ENCODE data around the gene SPOCD1. TPM values are rescaled to one million over a fixed set of nuclear protein-coding genes. Genes with fewer than 3 reads are reported as not detected.

Gene SPOCD1
- total RNA-seq, 1 experiment from 2014 or later: 0.54 TPM

- intact Hi-C loops (cut with micrococcal nuclease; ENCODE audit: unreplicated experiment): no loop called here
- no peaks in the 10 kb centered on the region for H3K27me3 ChIP-seq (ENCODE audit: control insufficient read depth, insufficient read depth, low read length)
- peaks cover 7% of the 10 kb centered on the region; the same call in 1 of the 2 replicates for H3K4me1 ChIP-seq (ENCODE audit: control insufficient read depth, insufficient read depth, low read length)
- in situ Hi-C loops (cut with HindIII; ENCODE audit: low pct_unique_long_range_greater_than_20kb, low sequenced_read_pairs): no loop called here
- POLR2A ChIA-PET: no interaction called here
- DNase-seq (ENCODE audit: low read depth, low spot score): no peak
- no peaks in the 10 kb centered on the region for H3K9me3 ChIP-seq (ENCODE audit: control insufficient read depth, insufficient read depth, low read depth, low read length)
- no peak for ATAC-seq
- no peak overlapping the region for H3K27ac ChIP-seq (ENCODE audit: low read length)
- CTCF ChIA-PET: no interaction called here
- TF ChIP-seq, protein P1, sequence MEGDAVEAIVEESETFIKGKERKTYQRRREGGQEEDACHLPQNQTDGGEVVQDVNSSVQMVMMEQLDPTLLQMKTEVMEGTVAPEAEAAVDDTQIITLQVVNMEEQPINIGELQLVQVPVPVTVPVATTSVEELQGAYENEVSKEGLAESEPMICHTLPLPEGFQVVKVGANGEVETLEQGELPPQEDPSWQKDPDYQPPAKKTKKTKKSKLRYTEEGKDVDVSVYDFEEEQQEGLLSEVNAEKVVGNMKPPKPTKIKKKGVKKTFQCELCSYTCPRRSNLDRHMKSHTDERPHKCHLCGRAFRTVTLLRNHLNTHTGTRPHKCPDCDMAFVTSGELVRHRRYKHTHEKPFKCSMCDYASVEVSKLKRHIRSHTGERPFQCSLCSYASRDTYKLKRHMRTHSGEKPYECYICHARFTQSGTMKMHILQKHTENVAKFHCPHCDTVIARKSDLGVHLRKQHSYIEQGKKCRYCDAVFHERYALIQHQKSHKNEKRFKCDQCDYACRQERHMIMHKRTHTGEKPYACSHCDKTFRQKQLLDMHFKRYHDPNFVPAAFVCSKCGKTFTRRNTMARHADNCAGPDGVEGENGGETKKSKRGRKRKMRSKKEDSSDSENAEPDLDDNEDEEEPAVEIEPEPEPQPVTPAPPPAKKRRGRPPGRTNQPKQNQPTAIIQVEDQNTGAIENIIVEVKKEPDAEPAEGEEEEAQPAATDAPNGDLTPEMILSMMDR (IDR thresholded peaks at IDR 0.05): no peak
- no peak for TF ChIP-seq SIN3A (IDR thresholded peaks at IDR 0.05; ENCODE audit: borderline replicate concordance, insufficient read depth, low read depth, low read length)
- no peak for TF ChIP-seq REST (IDR thresholded peaks at IDR 0.05; ENCODE audit: insufficient read depth in 1 of 2, low read depth in 2 of 2, low read length in 1 of 2)
- TF ChIP-seq TCF7L2 (IDR thresholded peaks at IDR 0.05; ENCODE audit: low read depth, low read length): no peak
- TF ChIP-seq POLR2AphosphoS5 (IDR thresholded peaks at IDR 0.05; ENCODE audit: low read depth, low read length): no peak
- BruUV-seq (replicated peaks): no TSS peak
- H3K36me3 ChIP-seq (ENCODE audit: control insufficient read depth, insufficient read depth, low read length): no peaks in the 10 kb centered on the region
- no peak overlapping the region for H3K4me3 ChIP-seq (ENCODE audit: low read depth in 2 of 2, low read length in 2 of 2)
Measured at GRCh38 chr1:31795801-31796621, 19.8 kb downstream of the SPOCD1 start.

DNA sequence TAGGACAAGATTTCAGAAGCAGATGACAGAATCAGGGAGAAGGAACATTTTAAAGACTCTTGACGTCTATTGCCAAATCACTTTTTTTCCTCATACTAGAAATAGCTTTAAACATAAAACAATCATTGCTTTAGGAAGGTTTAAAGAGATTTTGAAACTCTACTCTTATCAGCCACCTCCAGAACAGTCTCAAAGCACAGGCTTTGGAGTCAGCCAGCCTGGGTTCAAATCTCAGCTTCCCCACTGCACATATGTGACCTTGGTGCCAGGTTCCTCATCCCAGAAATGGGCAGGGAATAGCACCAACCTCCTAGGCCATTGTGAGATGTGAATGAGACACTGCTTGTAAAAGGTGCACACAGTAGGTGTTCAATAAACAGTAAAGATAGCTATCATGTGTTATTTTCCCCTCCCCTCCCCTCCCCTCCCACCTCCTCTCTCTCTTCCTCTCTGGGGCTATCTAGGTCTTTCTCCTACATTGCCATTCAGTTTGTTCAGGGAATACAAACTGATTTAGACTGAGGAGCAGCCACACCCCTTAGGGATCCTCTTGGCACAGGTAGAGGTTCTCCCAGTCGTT, 20.6 kb downstream of the SPOCD1 start:
- ATAC-seq (no peak), DNase-seq (ENCODE audit: low read depth, low spot score) (no peak)
- no peak overlapping the region for H3K4me3 ChIP-seq (ENCODE audit: low read depth in 2 of 2, low read length in 2 of 2)
- H3K9me3 ChIP-seq (ENCODE audit: control insufficient read depth, insufficient read depth, low read depth, low read length): no peaks in the 10 kb centered on the region
- peaks cover 7% of the 10 kb centered on the region; the same call in 1 of the 2 replicates for H3K4me1 ChIP-seq (ENCODE audit: control insufficient read depth, insufficient read depth, low read length)
- H3K27ac ChIP-seq (ENCODE audit: low read length): no peak overlapping the region
- TF ChIP-seq TCF7L2 (IDR thresholded peaks at IDR 0.05; ENCODE audit: low read depth, low read length): no peak
- TF ChIP-seq, protein P1 (IDR thresholded peaks at IDR 0.05): no peak
- no peak for TF ChIP-seq REST (IDR thresholded peaks at IDR 0.05; ENCODE audit: insufficient read depth in 1 of 2, low read depth in 2 of 2, low read length in 1 of 2)
- no peak for TF ChIP-seq POLR2AphosphoS5 (IDR thresholded peaks at IDR 0.05; ENCODE audit: low read depth, low read length)
- no peak for TF ChIP-seq SIN3A (IDR thresholded peaks at IDR 0.05; ENCODE audit: borderline replicate concordance, insufficient read depth, low read depth, low read length)
- CTCF ChIA-PET: no interaction called here
- no TSS peak for BruUV-seq (replicated peaks)
- H3K36me3 ChIP-seq (ENCODE audit: control insufficient read depth, insufficient read depth, low read length): no peaks in the 10 kb centered on the region
- in situ Hi-C loops (cut with HindIII; ENCODE audit: low pct_unique_long_range_greater_than_20kb, low sequenced_read_pairs): no loop called here
- H3K27me3 ChIP-seq (ENCODE audit: control insufficient read depth, insufficient read depth, low read length): no peaks in the 10 kb centered on the region
- intact Hi-C loops (cut with micrococcal nuclease; ENCODE audit: unreplicated experiment): no loop called here
- POLR2A ChIA-PET: interaction anchor here (0.6 kb wide), 1 partner anchor 16 kb away, joined by 4 read pairs; no protein-coding TSS in a partner anchor

Measured in Panc1 (cell line).